Nephron progenitor cell (in vitro differentiated cells): Measurements from ENCODE around the gene ARHGEF7.

ENCODE experiments used
- DNase-seq: peaks from one replicate; pipeline ENCODE4 v3.0.0; 2021
- H3K27ac Mint-ChIP-seq: 2 replicates; pipeline ENCODE4 v1.8.0; 2021; ENCODE audit warnings: mild to moderate bottlenecking, moderate library complexity, mixed read lengths
- H3K27me3 Mint-ChIP-seq: 2 replicates; pipeline ENCODE4 v1.8.0; 2021; ENCODE audit warnings: mild to moderate bottlenecking, low read depth, mixed read lengths; ENCODE audit not compliant: poor library complexity
- H3K36me3 Mint-ChIP-seq: 2 replicates; pipeline ENCODE4 v1.8.0; 2021; ENCODE audit warnings: low read depth, mixed read lengths
- H3K4me1 Mint-ChIP-seq: 2 replicates; pipeline ENCODE4 v1.8.0; 2021; ENCODE audit warnings: mixed read lengths
- H3K4me3 Mint-ChIP-seq: 2 replicates; pipeline ENCODE4 v1.8.0; 2021; ENCODE audit warnings: mild to moderate bottlenecking, moderate library complexity, mixed read lengths
- H3K9me3 Mint-ChIP-seq: 2 replicates; pipeline ENCODE4 v1.8.0; 2021; ENCODE audit warnings: mild to moderate bottlenecking, moderate library complexity, mixed read lengths
- CTCF ChIP-seq: fragments of 200-600 bp; sonication (generic); IDR thresholded peaks from 2 replicates; pipeline ENCODE4 v1.5.0; 2021; ENCODE audit warnings: antibody characterized with exemption

ARHGEF7 gene

GRCh38 chr13:111241006-111241755 is 126.1 kb downstream of the ARHGEF7 start:
- no peak for TF ChIP-seq CTCF
- Mint-ChIP-seq H3K4me1 (peaks cover 18% of the 10 kb centered on the region), H3K36me3 (peaks cover 74% of the 10 kb centered on the region), H3K27ac (peak overlapping the region; percentile 31), H3K27me3 (no peaks in the 10 kb centered on the region), H3K9me3 (no peaks in the 10 kb centered on the region), H3K4me3 (no peak overlapping the region)
- no peak for DNase-seq

DNA sequence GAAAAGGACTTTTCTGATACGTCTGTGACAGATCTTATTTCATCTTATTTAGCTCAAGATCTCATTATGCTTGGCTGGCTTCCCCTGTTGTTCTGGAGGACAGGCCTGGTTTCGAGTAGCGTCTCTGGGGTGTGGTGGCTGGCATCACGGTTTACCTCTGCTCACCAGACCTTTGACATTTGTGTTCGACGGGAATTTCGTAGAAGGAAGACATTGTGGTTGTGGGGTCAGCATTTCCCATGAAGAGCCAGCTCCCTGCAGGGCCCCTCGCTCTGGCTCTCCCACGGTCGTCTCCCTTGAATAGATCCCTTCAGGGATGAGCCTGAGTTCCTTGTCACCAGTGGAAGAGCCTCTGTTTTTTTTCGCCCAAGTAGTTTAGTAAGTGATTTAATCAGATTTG is 126.8 kb downstream of the ARHGEF7 start:
- Mint-ChIP-seq H3K4me3 (no peak overlapping the region), H3K4me1 (peaks cover 18% of the 10 kb centered on the region), H3K27me3 (no peaks in the 10 kb centered on the region), H3K9me3 (no peaks in the 10 kb centered on the region), H3K36me3 (peaks cover 77% of the 10 kb centered on the region), H3K27ac (peak overlapping the region; percentile 88)
- no peak for DNase-seq
- no peak for TF ChIP-seq CTCF

DNA sequence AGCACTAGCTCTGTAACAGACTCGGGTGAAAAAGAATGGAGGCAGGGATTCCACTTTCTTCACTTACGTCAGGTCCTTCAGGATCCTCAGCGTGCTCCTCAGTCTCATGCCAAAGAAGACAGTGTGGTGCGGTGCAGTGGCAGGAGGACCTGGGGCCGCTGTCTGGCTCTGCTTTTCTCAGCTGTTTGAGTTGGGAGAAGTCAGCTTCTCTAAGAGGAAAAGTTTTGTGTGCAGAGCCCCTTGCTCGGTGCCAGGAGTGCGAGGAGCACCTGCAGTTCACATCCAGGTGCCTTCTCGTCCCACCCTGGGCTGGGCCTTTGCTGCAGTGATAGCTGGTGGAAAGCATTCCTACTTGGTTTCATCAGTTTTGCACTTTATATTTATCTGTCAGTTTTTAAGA is 127.5 kb downstream of the ARHGEF7 start:
- TF ChIP-seq CTCF = no peak
- Mint-ChIP-seq H3K9me3 (no peaks in the 10 kb centered on the region), H3K36me3 (peaks cover 80% of the 10 kb centered on the region), H3K4me3 (no peak overlapping the region), H3K27me3 (no peaks in the 10 kb centered on the region), H3K4me1 (peaks cover 18% of the 10 kb centered on the region), H3K27ac (peak overlapping the region; percentile 43)
- DNase-seq = no peak

- no peak overlapping the region for H3K27ac Mint-ChIP-seq
These were observed 128.9 kb downstream of the ARHGEF7 start for GRCh38 chr13:111243981-111244380.

GRCh38 chr13:111245576-111246384 is 130.7 kb downstream of the ARHGEF7 start:
- Mint-ChIP-seq H3K27me3 (peaks cover 2% of the 10 kb centered on the region), H3K36me3 (peaks cover 91% of the 10 kb centered on the region), H3K4me1 (peaks cover 17% of the 10 kb centered on the region), H3K4me3 (no peak overlapping the region), H3K27ac (no peak overlapping the region), H3K9me3 (no peaks in the 10 kb centered on the region)
- TF ChIP-seq CTCF = no peak
- no peak for DNase-seq

More at GRCh38 chr13:111243981-111244380, 128.9 kb downstream of the ARHGEF7 start:
- H3K4me1 Mint-ChIP-seq = peaks cover 23% of the 10 kb centered on the region
- no peak for DNase-seq
- TF ChIP-seq CTCF = no peak
- H3K36me3 Mint-ChIP-seq = peaks cover 80% of the 10 kb centered on the region
- no peaks in the 10 kb centered on the region for H3K9me3 Mint-ChIP-seq
- H3K4me3 Mint-ChIP-seq = no peak overlapping the region
- no peaks in the 10 kb centered on the region for H3K27me3 Mint-ChIP-seq
